Cardiac muscle cell (in vitro differentiated cells and primary cell): ENCODE results near the gene LRRC63. TPM values are rescaled to one million over a fixed set of nuclear protein-coding genes. Genes with fewer than 3 reads are reported as not detected.

Experiments
- DNase-seq, 2 donors: peaks; one replicate each; pipeline versions ENCODE4 v3.0.0 to v3.0.0-alpha.2; 2010 to 2017; ENCODE audit warnings: low read depth in 1 of 2, low spot score in 1 of 2
- H3K27ac ChIP-seq: fragments of 200-600 bp; sonication (generic); 2 replicates; pipeline ENCODE4 v1.5.1; 2016
- H3K27me3 ChIP-seq: fragments of 200-600 bp; sonication (generic); 2 replicates; pipeline ENCODE4 v1.6.0; 2016; ENCODE audit warnings: control low read depth
- H3K36me3 ChIP-seq: fragments of 200-600 bp; sonication (generic); 2 replicates; pipeline ENCODE4 v1.5.1; 2016; ENCODE audit warnings: control low read depth
- H3K4me1 ChIP-seq: fragments of 200-600 bp; sonication (generic); 2 replicates; pipeline ENCODE4 v1.8.1; 2017; ENCODE audit warnings: low read depth, mild to moderate bottlenecking, mixed run types
- H3K4me3 ChIP-seq: fragments of 200-600 bp; sonication (generic); 2 replicates; pipeline ENCODE4 v1.5.1; 2016; ENCODE audit warnings: mild to moderate bottlenecking
- H3K9me3 ChIP-seq: fragments of 200-600 bp; sonication (generic); 2 replicates; pipeline ENCODE4 v1.5.1; 2017; ENCODE audit warnings: low read depth, mild to moderate bottlenecking, control low read depth
- CTCF ChIP-seq: IDR thresholded peaks from 2 replicates; pipeline ENCODE4 v1.5.1; 2012; ENCODE audit warnings: low read depth, mild to moderate bottlenecking, low read length
- polyA plus RNA-seq: library from polyadenylated mRNA; unstranded; fragments of >200 nt; fragmentation: Nextera tagmentation; extraction: Ambion mirVana; gene quantifications from 2 replicates; pipeline ENCODE4 v1.2.1, GENCODE V29; 2016
- total RNA-seq: library from RNA; depleted of rRNA; stranded (reverse); fragments of >200 nt; gene quantifications from 2 replicates; pipeline ENCODE4 v1.2.3, GENCODE V29; 2016

The LRRC63 gene
- total and polyA plus RNA-seq, 2 experiments from 2014 or later, result 2.0 to 2.1 TPM

DNA sequence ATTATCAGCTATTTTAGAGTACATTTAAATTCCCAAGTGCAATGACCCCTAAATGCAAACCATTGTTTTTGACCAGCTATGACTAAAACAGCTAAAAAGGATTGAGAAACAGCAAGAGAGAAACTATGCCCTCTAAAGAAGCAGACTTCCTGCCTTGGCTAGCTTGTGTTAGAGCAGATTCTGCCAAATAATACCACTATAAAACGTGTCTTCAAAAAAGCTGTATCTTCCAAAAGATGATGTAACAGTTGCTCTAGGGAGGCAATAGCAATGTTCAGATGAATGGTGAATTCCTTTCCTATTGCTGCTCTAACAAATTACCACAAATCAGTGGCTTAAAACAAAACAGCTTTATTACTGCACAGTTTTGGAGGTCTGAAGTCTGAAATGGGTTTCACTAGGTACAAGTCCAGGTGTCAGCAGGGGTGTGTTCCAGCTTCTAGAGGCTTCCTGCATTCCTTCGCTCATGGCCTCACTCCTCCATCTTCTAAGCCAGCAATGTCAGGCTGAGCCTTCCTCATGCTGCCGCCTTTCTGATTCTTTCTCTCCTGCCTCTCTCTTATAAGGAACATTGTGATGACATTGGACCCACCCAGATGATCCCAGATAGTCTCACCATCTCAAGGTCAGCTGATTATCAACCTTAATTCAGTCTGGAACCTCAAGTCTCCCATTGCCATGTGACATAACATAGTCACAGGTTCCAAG, 84.5 kb downstream of the LRRC63 start:
- peak in 1 of 2 donors; percentile 97 for DNase-seq
- H3K4me1 ChIP-seq, result no peaks in the 10 kb centered on the region
- TF ChIP-seq CTCF, result no peak
- H3K9me3 ChIP-seq, result no peaks in the 10 kb centered on the region
- no peak overlapping the region for H3K27ac ChIP-seq
- H3K36me3 ChIP-seq, result no peaks in the 10 kb centered on the region
- no peak overlapping the region for H3K4me3 ChIP-seq
- no peaks in the 10 kb centered on the region for H3K27me3 ChIP-seq

- peak in 1 of 2 donors; percentile 95 for DNase-seq
- Histone ChIP-seq H3K36me3 (no peaks in the 10 kb centered on the region), H3K4me1 (no peaks in the 10 kb centered on the region), H3K27me3 (no peaks in the 10 kb centered on the region), H3K9me3 (no peaks in the 10 kb centered on the region), H3K27ac (no peak overlapping the region), H3K4me3 (no peak overlapping the region)
- TF ChIP-seq CTCF, result peak; percentile 3
These were observed 85.2 kb downstream of the LRRC63 start for GRCh38 chr13:46296921-46297320.

DNA sequence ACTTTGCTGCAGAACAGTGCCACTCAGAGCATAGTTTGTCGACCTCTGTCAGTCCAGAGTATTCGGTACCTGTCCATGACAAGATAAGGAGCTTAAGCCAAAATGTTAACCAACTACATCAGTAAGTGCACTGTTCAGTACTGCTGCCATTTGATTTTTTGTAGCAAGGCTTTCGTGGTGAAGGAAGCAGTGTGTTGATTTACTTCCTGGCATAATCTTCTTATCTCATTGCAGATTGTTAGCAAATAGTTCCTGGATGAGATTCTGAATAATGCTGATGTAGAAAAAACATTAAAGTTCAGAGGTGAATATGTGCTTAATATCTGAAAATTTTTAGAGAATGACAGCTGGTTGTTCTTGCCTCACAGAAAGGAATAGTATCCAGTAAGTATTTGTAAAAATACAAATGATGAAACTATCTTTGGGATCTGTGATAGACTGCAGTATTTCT, 85.7 kb downstream of the LRRC63 start:
- Histone ChIP-seq H3K4me3 (no peak overlapping the region), H3K36me3 (no peaks in the 10 kb centered on the region), H3K4me1 (no peaks in the 10 kb centered on the region), H3K27me3 (no peaks in the 10 kb centered on the region), H3K27ac (no peak overlapping the region), H3K9me3 (no peaks in the 10 kb centered on the region)
- TF ChIP-seq CTCF, result no peak
- peak in 1 of 2 donors; percentile 58 for DNase-seq

GRCh38 chr13:46303742-46304385, 92.1 kb downstream of the LRRC63 start:
- TF ChIP-seq CTCF, result no peak
- no peak for DNase-seq
- Histone ChIP-seq H3K9me3 (no peaks in the 10 kb centered on the region), H3K4me3 (no peak overlapping the region), H3K27ac (no peak overlapping the region), H3K36me3 (no peaks in the 10 kb centered on the region), H3K27me3 (no peaks in the 10 kb centered on the region), H3K4me1 (no peaks in the 10 kb centered on the region)

DNA sequence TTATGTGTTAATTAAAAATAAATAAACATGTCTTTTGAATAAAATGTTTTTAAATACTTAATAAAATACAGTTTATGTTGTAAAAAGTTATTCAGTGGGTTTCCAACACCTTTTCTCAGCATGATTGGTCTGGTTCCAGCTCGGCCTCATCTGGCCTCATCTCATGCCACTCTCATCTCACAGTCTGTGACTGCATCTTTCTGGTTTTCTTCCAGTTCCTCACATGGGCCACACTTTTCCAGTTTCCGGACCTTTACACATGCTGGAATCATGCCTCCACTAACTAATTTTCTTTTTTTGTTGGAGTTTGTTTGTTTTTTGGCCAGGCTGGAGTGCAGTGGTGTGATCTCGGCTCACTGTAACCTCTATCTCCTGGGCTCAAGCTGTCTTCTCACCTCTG, 92.8 kb downstream of the LRRC63 start:
- H3K27me3 ChIP-seq, result no peaks in the 10 kb centered on the region
- no peaks in the 10 kb centered on the region for H3K4me1 ChIP-seq
- no peak overlapping the region for H3K27ac ChIP-seq
- H3K4me3 ChIP-seq, result no peak overlapping the region
- no peaks in the 10 kb centered on the region for H3K9me3 ChIP-seq
- no peak for DNase-seq
- TF ChIP-seq CTCF, result no peak
- no peaks in the 10 kb centered on the region for H3K36me3 ChIP-seq
